ENCODE data around the gene GRIFIN.

GRIFIN gene, protein sequence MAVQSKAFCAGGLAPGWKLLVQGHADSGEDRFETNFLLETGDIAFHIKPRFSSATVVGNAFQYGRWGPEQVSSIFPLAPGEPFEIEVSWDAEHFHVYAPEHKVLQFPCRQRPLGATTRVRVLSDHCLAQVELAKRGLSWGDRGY

DNA sequence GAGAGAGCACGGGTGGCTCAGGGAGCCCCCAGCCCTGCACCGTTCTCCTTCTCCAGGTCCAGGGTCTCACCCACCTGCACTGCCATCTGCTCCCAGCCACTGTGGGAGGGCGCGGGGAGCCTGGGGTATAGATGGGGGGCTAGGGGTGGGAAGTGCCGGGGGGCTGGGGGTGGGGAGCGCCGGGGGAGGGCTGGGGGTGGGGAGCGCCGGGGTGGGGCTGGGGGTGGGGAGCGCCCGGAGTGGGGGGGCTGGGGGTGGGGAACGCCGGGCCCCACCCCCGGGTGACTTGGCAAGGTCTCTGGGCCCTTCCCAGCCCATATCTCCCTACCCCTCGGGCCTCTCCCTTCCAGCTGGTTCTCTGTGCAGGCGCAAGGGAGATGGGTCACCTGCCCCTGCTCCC is at the start of gene GRIFIN:
TSS of gene GRIFIN (minus strand) at position 101 of the 400 bp plus-strand sequence. CDS start at position 86, 15 bp downstream.
- no peaks in the 10 kb centered on the region for H3K9me3 ChIP-seq
- H3K36me3 ChIP-seq (replicated peaks), result no peaks in the 10 kb centered on the region
- DNase-seq (ENCODE audit: low spot score in 2 of 2), result no peak
- H3K4me3 ChIP-seq, result no peak within 1 kb of the TSS
- no peaks in the 10 kb centered on the region for H3K27me3 ChIP-seq (ENCODE audit: low read depth)
- no peaks in the 10 kb centered on the region for H3K4me1 ChIP-seq
- in situ Hi-C loops (cut with MboI; ENCODE audit: low sequenced_read_pairs), result no loop called here

DNA sequence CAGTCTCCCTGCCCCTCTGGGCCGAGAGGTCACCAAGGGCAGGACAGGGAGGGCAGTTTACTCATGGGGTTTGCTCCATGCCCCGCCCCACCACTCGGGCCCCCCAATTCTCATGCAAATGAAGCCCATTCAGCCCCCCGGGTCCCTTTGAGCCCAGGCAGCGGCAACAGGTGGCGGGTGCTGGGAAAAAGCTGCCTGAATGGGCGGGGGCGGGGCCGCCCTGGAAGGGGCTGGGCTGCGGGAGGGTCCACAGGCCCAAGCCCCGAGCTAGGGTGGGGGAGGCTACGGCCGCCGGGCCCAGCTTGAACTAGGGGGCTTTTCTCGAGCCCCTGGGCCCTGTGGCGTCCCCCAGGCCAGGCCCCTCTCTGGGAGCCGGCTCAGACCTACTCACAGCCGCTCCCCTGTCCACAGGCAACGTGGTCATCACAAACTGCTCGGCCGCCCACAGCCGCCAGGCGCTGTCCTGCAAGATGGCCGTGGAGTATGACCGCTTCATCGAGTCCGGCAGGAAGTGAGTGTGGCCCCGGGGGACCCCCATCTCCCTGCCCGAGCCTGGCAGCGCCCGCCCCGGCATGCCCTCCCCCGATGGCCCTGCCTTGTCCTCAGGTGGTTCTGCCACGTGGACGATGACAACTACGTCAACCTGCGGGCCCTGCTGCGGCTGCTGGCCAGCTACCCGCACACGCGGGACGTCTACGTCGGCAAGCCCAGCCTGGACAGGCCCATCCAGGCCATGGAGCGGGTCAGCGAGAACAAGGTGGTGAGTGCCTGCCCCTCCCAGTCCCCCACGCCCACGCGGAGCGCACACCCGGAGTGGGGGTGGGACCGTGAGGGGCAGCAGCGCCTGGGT is 48.8 kb upstream of the GRIFIN start:
- H3K27me3 ChIP-seq (ENCODE audit: low read depth), result no peaks in the 10 kb centered on the region
- DNase-seq (ENCODE audit: low spot score in 2 of 2), result peak; percentile 29 to 75
- in situ Hi-C loops (cut with MboI; ENCODE audit: low sequenced_read_pairs), result no loop called here
- H3K36me3 ChIP-seq (replicated peaks), result peaks cover 4% of the 10 kb centered on the region
- H3K4me1 ChIP-seq, result peaks cover 36% of the 10 kb centered on the region
- no peak overlapping the region for H3K4me3 ChIP-seq
- no peaks in the 10 kb centered on the region for H3K9me3 ChIP-seq

DNA sequence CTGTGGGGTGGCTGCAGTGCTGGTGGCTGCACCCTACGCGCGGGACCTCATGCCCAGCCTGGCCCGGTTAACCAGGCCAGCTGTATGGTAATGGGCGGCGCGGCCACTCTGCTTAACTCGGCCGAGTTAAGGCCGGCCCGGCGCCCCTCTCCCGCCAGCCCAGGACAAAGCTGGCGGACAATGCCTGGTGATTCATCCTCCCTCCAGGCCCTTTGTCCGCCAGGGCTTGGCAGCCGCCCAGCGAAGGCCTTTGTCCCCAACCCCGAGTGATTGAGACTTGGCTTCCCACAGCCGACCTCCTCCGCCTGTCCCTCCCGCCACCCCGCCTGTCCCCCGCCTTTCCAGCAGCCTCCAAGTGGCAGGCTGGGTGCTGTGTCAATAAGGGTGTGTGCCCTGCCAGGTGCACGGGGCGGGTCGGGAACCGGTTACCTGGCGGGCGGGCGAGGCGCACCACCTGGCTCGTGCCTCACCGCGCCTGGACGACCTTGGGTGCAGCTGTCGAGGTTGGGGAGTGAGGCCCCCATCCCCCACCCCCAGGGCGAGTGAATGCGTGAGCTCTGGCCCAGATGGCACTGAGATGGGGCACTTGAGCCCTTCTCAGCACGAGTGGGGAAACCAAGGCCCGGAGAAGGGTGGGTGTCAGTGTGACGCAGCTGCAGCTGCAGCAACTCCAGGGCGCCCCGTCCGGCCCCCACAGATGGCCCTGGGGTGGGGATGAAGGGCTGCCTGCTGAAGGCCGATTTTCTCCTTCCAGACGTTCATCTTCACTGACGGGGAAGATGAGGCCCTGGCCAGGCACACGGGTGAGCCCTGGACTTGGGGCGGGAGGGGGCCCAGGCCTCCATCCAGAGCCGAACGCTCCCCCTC is 48.0 kb upstream of the GRIFIN start:
- Histone ChIP-seq H3K27me3 (ENCODE audit: low read depth) (no peaks in the 10 kb centered on the region), H3K4me3 (peak overlapping the region; percentile 6; the same call in 1 of the 2 replicates), H3K36me3 (replicated peaks) (peaks cover 4% of the 10 kb centered on the region), H3K9me3 (no peaks in the 10 kb centered on the region), H3K4me1 (peaks cover 36% of the 10 kb centered on the region)
- DNase-seq (ENCODE audit: low spot score in 2 of 2), result peak; percentile 74 to 92
- in situ Hi-C loops (cut with MboI; ENCODE audit: low sequenced_read_pairs), result no loop called here

DNA sequence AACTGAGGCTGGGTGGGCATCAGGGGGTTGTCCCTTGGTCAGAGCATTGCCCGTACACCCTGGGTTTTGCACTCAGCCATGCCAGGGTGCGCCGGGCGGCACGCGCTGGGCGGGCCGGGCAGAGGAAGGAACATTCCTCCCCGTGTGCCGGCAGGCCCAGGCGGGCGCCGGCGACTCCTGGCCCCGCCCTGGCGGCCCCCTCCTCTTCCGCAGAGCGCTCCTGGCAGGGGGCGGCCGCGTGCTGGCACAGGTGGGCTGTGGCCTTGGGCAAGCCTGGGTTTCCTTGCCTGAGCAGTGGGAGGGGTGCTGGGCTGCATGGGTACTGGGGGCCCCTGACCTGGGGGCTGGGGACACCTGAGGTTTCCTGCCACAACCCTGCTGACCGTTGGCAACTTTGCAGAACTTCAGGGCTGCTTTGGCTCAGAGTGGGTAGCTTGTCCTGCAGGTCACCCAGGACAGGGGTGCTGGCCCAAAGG is 47.3 kb upstream of the GRIFIN start:
- Histone ChIP-seq H3K27me3 (ENCODE audit: low read depth) (no peaks in the 10 kb centered on the region), H3K4me3 (no peak overlapping the region), H3K9me3 (no peaks in the 10 kb centered on the region), H3K4me1 (peaks cover 40% of the 10 kb centered on the region), H3K36me3 (replicated peaks) (peaks cover 4% of the 10 kb centered on the region)
- in situ Hi-C loops (cut with MboI; ENCODE audit: low sequenced_read_pairs), result no loop called here
- no peak for DNase-seq (ENCODE audit: low spot score in 2 of 2)

DNA sequence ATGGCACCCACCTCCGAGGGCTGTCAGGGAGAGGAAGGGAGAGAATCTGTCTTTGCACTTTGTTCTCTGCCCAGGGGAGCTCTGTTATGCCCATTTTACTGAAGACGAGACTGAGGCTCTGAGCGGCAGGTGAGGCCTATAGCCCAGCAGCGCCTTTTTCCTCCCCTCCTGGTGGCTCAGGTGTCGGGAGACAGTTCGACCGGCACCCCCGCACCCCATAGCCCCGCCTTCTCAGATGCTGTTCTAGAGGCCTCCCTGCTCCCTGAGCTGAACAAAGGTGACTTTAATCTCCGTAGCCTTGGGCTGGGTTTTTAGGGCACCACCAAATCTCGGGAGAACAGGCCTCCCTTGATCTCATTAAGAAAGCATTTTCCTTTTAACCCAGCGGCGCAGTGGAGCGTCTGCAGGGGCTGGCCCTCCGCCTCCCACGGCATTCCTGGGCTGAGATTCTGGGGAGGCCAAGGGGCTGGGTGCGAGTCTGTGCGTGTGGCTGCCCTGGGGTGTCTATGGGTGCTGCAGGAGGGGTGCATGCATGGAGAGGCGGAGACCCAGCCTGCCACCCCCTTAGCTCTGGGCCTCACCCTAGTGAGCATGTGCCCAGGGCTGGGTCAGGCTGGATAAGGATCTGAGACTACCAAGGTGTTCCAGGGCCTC is 46.7 kb upstream of the GRIFIN start:
- Histone ChIP-seq H3K4me3 (no peak overlapping the region), H3K36me3 (replicated peaks) (peaks cover 4% of the 10 kb centered on the region), H3K4me1 (peaks cover 40% of the 10 kb centered on the region), H3K9me3 (no peaks in the 10 kb centered on the region), H3K27me3 (ENCODE audit: low read depth) (no peaks in the 10 kb centered on the region)
- peak; percentile 78 to 81 for DNase-seq (ENCODE audit: low spot score in 2 of 2)
- in situ Hi-C loops (cut with MboI; ENCODE audit: low sequenced_read_pairs), result no loop called here

DNA sequence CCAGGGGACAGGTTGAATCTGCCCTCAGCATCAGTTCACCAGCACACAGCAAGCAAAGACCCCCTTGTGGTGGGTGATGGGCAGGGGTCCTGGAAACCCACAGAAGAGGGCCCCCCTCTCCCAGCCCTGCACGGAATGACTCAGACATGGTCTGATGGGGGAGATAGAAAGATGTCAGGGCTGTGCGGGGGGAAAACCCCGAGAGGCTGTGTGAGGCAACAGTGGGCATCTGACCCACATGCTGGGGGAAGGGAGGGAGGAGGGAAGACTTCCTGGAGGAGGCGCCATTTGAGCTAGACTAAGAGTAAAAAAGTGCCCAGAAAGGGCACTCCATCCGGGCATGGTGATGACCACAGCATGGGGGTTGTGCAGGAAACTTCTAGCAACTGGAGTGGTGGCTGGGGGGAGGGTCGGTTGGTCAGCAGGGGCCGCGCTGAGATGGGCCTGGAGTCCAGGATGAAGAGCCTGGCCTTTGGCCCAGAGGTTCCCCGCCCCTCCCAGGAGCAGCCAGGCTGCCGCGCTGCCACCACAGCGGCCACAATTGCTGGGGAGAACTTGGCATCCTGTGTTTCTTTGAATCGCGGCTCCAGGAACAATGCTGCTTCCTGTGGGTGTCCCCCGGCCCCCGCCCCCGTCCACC is 45.9 kb upstream of the GRIFIN start:
- Histone ChIP-seq H3K4me3 (no peak overlapping the region), H3K27me3 (ENCODE audit: low read depth) (no peaks in the 10 kb centered on the region), H3K9me3 (no peaks in the 10 kb centered on the region), H3K36me3 (replicated peaks) (peaks cover 4% of the 10 kb centered on the region), H3K4me1 (peaks cover 40% of the 10 kb centered on the region)
- in situ Hi-C loops (cut with MboI; ENCODE audit: low sequenced_read_pairs), result no loop called here
- no peak for DNase-seq (ENCODE audit: low spot score in 2 of 2)

DNA sequence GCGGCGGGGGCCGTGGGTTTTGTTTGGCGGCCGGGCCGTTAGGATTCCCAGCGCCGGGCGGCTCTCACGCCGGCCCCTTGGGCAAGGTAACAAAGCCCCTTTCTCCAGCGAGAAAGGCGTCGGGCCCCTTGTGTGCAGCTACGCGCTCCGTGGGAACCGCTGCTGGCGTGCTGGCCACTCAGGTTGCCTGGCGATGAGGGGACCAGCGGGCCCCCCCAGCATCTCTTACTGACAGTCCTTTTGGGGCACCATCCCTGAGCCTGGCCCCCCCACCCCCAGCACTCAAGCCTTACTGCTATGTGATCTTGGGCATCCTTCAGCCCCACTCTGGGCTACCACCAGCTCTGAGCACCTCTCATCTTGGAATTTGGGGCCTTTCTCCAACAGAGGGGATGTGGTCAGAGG is 45.1 kb upstream of the GRIFIN start:
- in situ Hi-C loops (cut with MboI; ENCODE audit: low sequenced_read_pairs), result no loop called here
- Histone ChIP-seq H3K36me3 (replicated peaks) (peaks cover 4% of the 10 kb centered on the region), H3K27me3 (ENCODE audit: low read depth) (no peaks in the 10 kb centered on the region), H3K9me3 (no peaks in the 10 kb centered on the region), H3K4me3 (peak overlapping the region; percentile 42), H3K4me1 (peaks cover 40% of the 10 kb centered on the region)
- no peak for DNase-seq (ENCODE audit: low spot score in 2 of 2)

DNA sequence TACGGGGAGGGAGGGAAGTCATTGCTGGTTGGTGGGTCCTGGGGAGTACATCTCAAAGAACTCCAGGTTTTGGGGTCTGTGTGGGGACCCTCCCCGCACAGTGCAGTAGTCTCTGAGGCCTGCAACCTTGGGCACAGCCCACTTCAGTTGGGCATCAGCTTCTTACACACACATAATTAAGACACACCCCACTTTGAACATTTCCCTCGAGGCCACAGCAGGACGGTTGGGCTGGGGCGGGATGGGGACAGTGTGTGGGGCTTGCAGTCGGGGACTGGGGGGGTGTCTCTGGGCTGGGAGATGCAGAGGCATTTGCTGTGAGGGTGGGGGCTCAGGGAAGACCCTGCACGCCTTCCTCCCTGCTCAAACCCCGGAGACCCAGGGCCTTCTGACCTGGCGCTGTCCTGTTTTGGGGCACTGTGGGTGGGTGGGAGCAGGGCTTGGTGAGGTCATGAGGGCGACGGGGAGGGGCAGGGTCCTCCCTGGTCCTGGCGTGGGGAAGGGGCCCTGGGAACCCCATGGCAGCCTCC is 44.6 kb upstream of the GRIFIN start:
- H3K9me3 ChIP-seq, result no peaks in the 10 kb centered on the region
- H3K27me3 ChIP-seq (ENCODE audit: low read depth), result no peaks in the 10 kb centered on the region
- H3K4me3 ChIP-seq, result peak overlapping the region; percentile 42
- peaks cover 4% of the 10 kb centered on the region for H3K36me3 ChIP-seq (replicated peaks)
- DNase-seq (ENCODE audit: low spot score in 2 of 2), result peak in 1 of 2 experiments; percentile 40
- in situ Hi-C loops (cut with MboI; ENCODE audit: low sequenced_read_pairs), result no loop called here
- peaks cover 40% of the 10 kb centered on the region for H3K4me1 ChIP-seq

DNA sequence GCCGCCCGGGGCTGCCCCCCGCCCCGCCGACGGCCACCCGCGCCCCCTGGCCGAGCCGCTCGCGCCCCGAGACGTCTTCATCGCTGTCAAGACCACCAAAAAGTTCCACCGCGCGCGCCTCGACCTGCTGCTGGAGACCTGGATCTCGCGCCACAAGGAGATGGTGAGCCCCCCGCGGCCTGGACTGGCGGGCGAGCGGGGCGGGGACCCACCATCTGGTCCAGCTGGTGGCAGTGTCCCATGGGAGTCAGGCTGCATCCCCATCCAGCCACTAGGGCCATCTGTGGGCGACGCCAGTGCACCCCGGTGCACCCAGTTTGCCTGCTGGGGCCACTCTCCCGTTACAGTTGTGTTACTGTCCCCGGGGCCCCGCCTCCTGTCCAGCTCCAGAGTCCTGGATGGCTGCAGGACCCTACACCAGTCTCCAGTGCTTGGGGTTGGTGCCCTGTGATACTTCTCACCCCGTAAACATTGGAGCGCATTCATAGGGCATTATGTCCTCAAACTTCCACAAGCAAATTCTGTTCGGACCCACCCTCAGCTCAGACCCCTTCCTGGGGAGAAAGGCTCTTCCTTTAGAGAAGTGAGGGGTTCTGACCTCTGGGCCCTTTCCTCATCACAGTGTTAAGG is 44.0 kb upstream of the GRIFIN start:
- peak in 1 of 2 experiments; percentile 55 for DNase-seq (ENCODE audit: low spot score in 2 of 2)
- H3K9me3 ChIP-seq, result no peaks in the 10 kb centered on the region
- peak overlapping the region; percentile 42 for H3K4me3 ChIP-seq
- no peaks in the 10 kb centered on the region; the same call in 1 of the 2 replicates for H3K36me3 ChIP-seq (replicated peaks)
- in situ Hi-C loops (cut with MboI; ENCODE audit: low sequenced_read_pairs), result no loop called here
- peaks cover 40% of the 10 kb centered on the region for H3K4me1 ChIP-seq
- no peaks in the 10 kb centered on the region for H3K27me3 ChIP-seq (ENCODE audit: low read depth)

DNA sequence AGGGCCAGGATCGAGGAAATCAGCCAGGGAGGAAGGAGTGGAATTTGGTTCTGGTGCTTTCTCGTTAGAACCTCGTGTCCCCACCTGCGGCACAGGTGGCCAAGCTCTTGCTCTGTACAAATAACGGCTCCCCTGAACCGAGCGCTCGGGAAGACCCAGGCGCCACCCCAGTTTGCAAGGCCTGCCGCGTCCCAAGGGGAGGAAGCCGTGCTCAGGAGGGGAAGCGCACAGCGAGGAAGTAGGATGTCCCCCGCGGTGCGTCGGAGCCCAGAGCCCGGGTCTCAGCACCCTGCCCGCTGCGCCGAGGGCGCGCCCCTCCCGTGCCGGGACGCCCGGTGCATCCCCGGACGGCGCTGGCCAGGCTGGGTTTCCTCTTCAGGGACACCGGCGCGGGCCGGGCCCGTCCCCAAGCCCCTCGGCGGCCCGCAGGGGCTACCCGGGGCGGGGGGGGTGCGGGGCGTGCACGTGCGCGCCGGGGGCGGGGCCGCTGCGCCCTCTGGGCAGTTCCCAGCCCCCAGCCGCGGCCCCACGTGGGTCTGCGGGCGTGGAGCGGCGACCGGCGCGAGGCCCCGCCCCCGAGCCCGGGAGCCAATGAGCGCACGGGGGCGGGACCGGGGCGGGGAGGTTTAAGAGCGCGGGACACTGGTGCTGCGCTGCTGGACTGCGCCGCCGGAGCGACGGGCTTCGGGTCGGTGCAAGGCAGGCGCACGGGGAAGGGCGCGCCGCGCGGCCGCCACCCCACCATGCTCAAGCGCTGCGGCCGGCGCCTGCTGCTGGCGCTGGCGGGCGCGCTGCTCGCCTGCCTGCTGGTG is 43.1 kb upstream of the GRIFIN start, which contains the start of gene LFNG:
TSS of gene LFNG (plus strand) at position 656 of the 812 bp plus-strand sequence. CDS start at position 744, 88 bp downstream.
- in situ Hi-C loops (cut with MboI; ENCODE audit: low sequenced_read_pairs), result no loop called here

DNA sequence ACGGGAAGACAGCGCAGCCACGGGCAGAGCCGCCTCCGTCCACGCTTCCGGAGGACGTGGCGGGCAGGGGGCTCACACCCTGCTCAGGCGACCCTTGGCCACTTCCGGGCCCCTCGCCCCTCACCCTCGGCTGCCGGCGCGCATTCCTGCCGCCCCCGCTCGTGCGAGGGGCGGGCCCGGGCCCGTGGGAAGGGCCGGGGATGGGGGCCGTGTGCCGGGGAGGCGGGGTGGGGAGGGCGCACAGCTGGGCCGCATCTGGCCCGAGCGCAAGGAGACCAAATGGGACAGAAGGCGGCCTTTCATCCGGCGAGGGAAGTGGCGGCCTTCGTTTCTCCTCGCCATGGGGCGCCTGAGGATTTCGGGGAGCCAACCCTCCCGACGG is 42.5 kb upstream of the GRIFIN start:
- no peak for DNase-seq (ENCODE audit: low spot score in 2 of 2)
- Histone ChIP-seq H3K4me1 (peaks cover 26% of the 10 kb centered on the region), H3K27me3 (ENCODE audit: low read depth) (no peaks in the 10 kb centered on the region), H3K36me3 (replicated peaks) (no peaks in the 10 kb centered on the region), H3K4me3 (no peak overlapping the region), H3K9me3 (no peaks in the 10 kb centered on the region)
- in situ Hi-C loops (cut with MboI; ENCODE audit: low sequenced_read_pairs), result no loop called here

More for the DNA sequence above, 43.1 kb upstream of the GRIFIN start, which contains the start of gene LFNG:
- Histone ChIP-seq H3K27me3 (ENCODE audit: low read depth) (no peaks in the 10 kb centered on the region), H3K4me3 (peak within 1 kb of the TSS; percentile 42), H3K4me1 (peaks cover 32% of the 10 kb centered on the region), H3K9me3 (no peaks in the 10 kb centered on the region), H3K36me3 (replicated peaks) (no peaks in the 10 kb centered on the region)
- DNase-seq (ENCODE audit: low spot score in 2 of 2), result peak; percentile 84 to 91
